HG03159 (cell line): Measurements from ENCODE around the gene CSF1.

ENCODE experiments used
- ATAC-seq: cut with Tn5 transposase; IDR thresholded peaks from one replicate; pipeline ENCODE4 v1.9.1; 2021; ENCODE audit warnings: mild to moderate bottlenecking, moderate library complexity; ENCODE audit not compliant: unreplicated experiment

CSF1 gene

DNA sequence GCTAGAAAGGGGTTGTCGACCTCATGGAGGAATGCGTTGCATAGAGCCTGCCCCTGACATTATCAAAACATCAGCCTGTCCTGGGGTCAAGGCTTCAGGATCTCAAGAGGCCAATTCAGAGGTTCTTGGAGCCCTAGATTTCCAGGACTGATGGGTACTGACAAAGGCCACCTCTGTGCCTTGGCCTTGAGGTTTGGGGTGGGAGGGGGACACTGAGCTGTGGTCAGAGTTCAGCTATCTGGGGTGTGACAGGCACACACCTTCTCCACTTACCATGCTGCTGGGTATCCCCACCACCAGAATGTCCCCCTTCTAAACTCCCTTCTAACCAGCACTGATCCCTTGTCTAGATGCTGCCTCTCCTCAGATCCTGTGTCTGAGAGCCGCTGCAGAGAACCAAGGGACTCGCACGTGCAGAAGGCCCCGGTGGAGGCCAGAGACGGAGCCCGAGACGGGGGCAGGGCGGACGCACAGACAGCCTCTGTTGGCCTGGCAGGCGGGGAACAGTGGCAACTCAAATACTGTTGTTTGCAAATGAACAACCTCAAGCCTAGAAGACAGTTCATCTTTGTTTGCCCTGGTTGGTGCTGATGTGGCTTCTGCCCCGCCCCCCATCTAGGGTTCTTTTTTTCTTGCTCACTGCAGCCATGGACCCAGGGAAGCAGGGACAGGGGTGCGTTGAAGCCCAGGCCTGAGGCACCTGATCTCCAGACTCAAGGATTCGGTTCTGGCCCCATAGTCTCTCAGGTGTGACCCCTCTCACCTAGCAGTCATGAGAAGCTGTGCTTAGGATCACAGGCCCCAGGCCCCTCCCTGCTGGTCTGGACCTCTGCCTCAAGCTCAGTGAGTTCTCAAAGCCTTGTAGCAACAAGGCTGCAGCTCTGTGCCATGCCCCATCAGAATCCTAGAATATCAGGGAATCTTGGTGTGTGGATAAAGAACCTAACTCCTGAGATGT lies 28.1 kb upstream of the CSF1 start:
- ATAC-seq: no peak

- ATAC-seq: no peak
Observed at GRCh38 chr1:109883248-109883955, 27.2 kb upstream of the CSF1 start.

GRCh38 chr1:109884242-109884891 lies 26.3 kb upstream of the CSF1 start:
- ATAC-seq: no peak

DNA sequence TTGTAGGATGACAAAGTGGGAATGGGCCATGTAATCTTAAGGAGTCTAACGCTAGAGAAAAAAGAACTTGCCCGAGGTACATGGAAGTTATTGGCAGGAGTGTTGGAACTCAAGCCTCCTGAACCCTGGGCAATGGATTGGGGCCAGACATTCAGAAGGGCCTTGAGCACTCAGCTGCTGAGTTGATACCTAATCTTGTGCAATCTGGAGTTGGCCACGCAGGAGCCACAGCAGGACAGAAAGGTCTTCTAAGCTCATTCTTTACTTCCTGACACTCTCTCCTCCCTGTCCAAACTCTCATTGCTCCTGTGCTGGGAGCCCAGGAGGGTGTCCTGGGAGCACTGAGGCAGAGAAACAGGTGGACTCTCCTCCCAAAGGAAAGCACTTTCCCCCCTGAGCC lies 25.1 kb upstream of the CSF1 start:
- no peak for ATAC-seq

GRCh38 chr1:109886827-109887226 lies 23.8 kb upstream of the CSF1 start:
- ATAC-seq: no peak

DNA sequence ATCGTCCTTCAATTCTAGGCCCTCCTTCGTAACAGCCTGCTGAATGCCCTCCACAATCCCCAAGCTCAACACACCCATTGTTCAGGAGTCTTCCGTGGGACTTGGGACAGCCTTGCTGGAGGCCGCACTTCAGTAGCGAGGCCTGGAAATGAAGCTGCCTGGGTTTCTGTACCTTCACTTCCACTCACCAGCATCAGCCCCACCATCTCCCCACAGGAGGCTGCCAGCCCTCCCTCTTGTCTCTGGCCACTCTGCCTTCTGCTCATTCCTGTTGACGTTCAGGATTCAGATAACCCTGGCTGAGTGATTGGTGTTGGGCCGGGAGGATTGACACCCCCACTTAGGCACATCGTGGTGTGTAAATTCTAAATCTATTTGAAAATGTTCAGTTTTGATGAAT lies 23.4 kb upstream of the CSF1 start:
- ATAC-seq: no peak

DNA sequence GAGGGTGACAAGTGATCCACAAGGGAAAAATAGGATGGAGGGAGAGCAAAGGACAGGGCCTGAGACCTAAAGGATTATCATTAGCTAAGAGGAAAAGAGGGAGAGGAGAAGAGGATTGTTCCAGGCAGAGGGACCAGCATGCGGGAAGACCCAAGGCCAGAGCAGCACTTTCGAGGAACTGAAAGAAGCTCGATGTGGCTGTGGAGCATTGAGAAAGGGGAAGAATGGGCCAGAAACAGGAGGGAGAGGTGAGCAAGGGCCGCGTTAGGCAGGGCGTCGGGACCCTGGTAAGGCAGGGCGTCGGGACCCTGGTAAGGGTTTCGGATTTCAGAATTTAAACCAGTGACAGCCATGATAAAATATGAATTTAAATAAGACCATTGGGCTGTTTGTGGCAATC lies 22.8 kb upstream of the CSF1 start:
- no peak for ATAC-seq

GRCh38 chr1:109889094-109889493 lies 21.6 kb upstream of the CSF1 start:
- ATAC-seq: no peak

GRCh38 chr1:109890115-109890953 lies 20.3 kb upstream of the CSF1 start:
- no peak for ATAC-seq

DNA sequence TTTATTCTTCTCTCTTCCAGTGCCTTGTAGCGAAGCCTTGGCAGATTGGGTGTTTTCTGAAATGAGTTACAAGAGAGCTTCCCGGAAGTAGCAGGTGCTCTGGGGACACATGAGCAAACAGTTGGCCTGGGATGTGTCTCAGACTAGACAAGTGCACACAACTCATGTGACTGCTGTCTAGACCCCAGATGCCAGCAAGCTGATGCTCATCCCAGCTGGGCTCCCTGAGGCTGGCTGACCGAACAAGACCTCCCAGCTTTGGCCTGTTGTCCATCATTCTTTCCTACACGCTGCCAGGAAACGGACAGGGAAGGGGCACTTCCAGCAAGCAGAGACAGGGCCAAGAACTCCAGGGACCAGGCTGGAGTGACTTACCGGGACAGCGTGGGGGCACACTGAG lies 18.7 kb upstream of the CSF1 start:
- no peak for ATAC-seq

GRCh38 chr1:109892561-109893368 lies 17.9 kb upstream of the CSF1 start:
- no peak for ATAC-seq

DNA sequence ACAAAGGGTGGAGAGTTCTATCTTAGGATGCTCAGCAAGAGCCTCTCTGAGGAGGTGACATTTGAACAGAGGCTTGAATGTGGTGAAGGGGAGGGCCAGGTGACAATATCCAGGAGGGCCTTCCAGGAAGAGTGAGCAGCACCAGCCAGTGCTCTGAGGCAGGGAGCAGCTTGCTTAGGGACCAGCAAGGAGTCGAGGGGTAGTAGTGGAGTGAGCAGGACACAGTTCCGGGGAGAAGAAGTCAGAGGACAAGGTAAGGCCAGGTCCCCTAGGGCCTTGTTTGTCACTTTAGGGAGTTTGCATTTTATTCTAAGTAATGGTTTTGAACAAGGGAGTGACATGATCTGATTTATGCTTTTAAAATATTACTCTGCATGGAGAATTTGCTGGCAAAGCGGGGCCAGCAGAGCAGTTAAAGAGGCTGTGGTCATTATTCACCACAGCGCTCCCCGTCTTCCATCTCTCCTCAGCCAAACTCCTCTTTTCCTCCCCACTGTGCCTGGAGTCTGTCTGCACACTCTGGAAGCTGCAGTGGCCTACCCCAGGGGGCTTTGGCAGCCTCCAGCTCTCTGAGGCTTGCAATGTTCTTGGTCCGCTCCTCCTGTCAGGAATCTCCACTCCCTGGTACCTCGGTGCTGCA lies 17.0 kb upstream of the CSF1 start:
- no peak for ATAC-seq

- no peak for ATAC-seq
Observed at GRCh38 chr1:109894823-109895719, 15.6 kb upstream of the CSF1 start.

GRCh38 chr1:109895720-109896504 lies 14.7 kb upstream of the CSF1 start:
- no peak for ATAC-seq

DNA sequence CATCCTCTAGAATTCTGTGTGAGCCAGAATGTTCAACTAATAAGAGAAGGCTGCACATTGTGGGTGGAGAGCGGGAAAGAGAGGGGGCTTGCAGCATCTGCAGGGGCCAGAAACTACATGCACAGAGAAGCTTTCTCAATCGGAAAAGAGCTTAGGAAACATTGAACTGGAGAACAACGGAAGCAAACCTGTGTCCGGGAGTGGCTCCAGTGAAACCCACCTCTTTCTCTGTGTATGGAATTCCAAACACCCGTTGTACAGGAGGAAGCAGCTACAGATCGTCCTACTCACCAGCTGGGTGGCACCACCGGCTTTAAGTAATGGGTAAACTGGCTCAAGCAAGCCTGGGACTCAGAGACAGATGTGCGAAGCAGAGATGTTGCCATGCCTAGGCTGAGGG lies 14.0 kb upstream of the CSF1 start:
- no peak for ATAC-seq

- no peak for ATAC-seq
Observed at GRCh38 chr1:109897259-109897955, 13.2 kb upstream of the CSF1 start.

DNA sequence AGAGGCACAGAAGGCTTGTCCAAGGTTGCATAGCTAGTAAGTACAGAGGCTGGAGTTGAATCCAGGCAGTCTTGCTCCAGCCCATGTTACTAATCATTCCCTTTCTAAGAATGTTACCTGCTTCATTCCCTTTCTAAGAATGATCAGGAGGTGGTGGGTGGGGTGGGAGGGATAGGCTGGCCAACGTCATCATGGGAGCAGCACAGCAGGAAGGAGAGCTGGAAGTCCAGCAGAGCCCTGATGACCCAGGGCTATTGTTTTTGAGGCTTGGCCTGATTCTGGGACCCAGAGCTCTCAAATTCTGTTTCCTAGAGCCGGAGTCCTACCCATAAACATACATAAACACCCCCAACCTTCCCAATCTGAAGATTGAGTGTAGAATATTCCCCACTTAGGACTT lies 11.8 kb upstream of the CSF1 start:
- ATAC-seq: no peak
